Esophagus mucosa (tissue), 1 donor: ENCODE results near the gene PTPRO. TPM values are rescaled to one million over a fixed set of nuclear protein-coding genes. Genes with fewer than 3 reads are reported as not detected.

Source experiments
- ATAC-seq: fragments of 200-7000 bp; cut with Tn5 transposase; one replicate; pipeline ENCODE4 v1.9.1; 2020
- total RNA-seq: library from RNA; stranded (reverse); gene quantifications from one replicate; pipeline ENCODE4 v1.2.4, GENCODE V29; 2023
- donor health status: DM: yes; HTN: yes; CAD: no.

PTPRO gene
- total RNA-seq, 1 donor from 2014 or later, result 0.08 TPM

GRCh38 chr12:15350643-15351042, 28.3 kb downstream of the PTPRO start:
- no peak for ATAC-seq

DNA sequence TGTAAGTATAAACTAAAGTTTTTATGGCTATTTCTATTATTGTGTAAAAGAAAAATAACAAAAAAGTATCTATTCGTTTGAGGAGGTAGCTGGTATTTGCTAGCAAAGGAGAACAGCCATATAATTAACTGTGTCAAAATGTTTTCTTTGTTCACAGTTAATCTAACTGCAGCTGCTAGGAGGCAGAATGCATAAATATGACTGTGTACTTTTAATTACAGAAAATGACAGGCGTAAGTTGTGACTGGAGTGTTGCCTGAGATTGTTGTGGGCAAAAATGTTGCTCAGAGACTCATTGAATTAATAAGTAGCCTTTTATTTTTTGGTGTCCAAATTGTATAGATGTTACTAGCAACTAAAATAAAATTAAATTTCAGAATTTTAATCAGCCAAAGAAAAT, 33.5 kb downstream of the PTPRO start:
- no peak for ATAC-seq

DNA sequence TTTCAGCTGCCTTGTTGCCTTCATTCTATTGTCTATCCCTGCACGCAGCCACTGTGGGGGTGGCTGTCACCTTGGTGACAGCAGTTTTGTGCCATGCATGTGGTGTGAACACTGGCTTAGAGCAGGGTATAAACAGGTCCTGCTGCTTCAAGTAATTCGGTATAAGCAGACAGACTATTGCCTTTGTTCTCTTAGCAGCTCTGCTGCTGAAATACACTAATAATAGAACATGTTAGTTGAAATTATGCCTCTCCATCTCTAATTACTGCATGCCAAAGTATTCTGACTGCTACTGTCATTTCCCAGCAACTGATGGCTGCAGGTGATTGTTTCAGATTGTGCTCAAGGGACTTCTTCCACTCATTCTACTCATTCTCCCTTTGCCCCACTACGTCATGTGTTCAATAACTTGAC, 34.6 kb downstream of the PTPRO start:
- ATAC-seq, result no peak

GRCh38 chr12:15364221-15365160, 42.2 kb downstream of the PTPRO start:
- ATAC-seq, result no peak

DNA sequence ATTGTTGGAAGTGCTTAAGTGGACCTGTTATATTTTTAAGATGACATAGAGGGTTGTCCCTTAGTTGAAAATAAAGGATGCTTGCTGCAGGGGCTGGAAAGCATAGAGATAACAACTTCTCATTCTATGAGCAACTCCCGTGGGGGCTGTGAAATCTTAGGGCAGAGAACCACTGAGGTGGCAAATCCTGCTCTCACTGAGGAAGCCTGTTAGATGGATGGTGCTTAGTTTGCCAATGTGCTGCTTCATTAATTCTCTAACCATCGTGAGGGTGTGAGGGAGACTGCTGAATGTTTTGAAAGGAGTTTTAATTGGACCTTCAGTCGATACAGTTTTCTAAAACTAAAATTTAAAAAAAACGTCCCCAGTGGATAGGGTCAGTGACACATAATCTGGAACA, 46.5 kb downstream of the PTPRO start:
- ATAC-seq, result no peak

GRCh38 chr12:15372352-15372751, 50.0 kb downstream of the PTPRO start:
- ATAC-seq, result no peak

GRCh38 chr12:15387772-15388171, 65.5 kb downstream of the PTPRO start:
- ATAC-seq, result no peak

GRCh38 chr12:15389561-15389960, 67.3 kb downstream of the PTPRO start:
- ATAC-seq, result no peak

DNA sequence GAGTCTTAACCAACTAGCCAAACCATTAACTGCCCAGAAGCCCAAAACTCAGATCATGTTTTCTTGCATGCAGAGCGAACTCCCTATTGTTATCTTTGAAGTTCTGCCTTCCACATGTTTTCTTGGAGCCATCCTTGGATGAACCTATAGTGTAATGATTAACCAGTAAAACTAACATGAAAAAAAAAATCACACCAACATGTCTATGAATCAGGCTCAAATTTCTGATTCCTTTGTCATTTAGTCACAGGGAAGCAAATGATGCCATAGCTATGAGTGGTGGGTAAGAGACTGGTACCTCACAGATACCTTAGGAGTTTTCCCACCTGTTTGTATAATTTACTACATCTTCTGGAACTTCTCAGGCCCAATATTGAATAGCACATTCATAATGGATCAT, 70.7 kb downstream of the PTPRO start:
- no peak for ATAC-seq

GRCh38 chr12:15393995-15394394, 71.7 kb downstream of the PTPRO start:
- ATAC-seq, result no peak

DNA sequence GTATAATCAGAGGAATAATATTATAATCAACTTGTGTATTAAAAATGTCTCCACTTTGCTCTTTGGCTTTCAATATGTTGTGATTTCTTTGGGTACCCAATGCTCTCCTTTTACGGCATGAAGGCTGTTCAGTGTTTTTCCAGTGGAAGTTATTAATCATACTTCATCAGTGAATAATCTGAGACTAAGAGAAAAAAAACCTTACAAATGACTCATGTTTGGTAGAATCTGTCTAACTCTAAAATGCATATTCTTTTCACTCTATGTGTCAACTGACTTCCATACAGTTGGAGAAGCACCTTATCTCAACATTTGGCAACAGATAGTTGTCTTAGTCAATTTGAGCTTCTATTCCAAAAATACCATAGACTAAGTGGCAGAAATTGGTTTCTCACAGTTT, 82.2 kb downstream of the PTPRO start:
- no peak for ATAC-seq

DNA sequence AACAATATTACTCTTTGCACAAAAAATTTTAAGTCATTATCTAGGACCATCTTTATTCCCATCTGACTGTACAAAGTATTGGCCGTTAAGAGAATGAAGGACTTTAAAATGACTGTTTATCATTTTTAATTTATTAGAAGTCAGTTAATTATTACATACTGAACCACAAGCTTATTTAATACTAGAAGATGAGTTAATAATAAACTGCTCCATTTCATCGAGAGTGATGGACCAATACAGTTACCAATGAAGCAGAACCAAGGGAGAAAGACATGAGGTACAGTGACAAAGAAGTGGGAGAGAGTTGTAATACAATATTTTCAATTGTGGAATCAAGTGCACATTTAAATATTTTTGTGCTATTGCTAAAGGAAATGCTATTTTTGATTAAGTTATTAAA, 83.3 kb downstream of the PTPRO start:
- ATAC-seq, result no peak

DNA sequence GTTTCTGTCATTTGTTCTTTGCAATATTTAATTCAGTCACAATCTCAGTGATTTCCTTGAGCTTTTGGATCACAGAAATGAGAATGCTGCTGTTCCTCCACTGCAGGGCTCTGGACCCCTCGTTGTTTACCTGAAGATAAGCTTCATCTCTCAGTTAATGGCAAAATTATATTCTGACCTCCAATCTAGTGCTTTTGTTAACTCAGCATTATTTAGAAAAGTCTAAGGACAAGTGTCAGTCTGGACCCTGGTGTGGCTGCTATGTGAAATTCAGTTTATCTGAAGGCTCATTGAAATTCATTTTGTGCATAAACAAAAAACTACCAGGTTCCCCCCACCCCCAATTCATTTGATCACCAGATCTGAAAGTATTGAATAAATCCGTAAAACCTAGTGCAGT, 84.7 kb downstream of the PTPRO start:
- no peak for ATAC-seq

DNA sequence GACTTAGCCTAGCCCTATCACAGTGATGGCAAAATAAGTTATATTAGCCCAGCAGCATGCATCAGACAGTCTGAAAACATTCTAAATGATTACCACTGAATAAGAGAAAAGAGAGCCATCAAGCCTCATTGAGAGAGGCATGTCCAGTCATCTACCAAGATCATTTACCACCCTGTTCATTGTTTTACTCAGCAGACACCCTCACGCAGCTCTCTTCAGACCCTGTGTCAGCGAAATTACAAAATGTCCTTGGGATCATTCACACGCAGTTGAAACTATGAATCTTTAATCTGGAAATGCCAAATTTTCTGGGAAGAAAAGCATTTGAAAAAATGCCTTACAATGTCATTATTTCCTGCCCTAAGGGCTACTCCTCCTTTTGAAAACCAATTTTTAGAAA, 89.5 kb downstream of the PTPRO start:
- no peak for ATAC-seq

DNA sequence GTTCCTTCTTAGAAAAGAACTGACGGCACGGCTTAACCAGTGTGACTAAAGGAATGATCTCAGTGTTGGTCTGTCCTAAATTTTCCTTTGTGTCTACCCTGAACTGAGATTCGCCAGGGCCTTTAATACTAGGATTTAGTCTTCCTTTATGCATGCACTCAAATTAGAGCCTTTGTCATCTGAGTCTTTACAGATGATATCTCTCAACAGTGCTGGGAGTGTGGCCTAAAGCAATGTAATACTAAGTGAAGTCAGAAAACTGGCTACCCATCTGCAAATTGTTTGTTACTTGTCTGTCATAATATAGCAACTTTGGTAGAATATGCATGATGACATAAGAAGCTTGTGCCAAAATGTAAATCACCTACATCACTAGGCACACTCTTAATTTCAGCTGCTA, 95.4 kb downstream of the PTPRO start:
- no peak for ATAC-seq

DNA sequence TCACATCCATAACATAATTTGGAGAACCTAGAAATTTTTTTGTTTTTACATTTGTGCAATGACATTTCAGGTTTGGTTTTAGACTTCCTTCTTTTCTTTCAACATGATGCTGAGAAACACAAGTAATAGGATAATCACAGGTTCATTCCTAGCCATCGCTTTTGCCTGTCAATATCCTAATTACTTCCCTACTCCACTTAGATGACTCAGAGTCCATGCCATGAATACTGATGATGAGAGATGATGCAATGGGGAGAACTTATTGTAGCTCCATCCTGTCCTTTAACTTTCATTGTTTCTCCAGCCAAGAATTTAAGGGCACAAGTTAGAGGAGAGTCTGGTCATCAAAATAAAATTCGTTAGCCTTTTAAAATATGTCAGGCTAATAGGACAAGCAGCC, 101.3 kb downstream of the PTPRO start:
- ATAC-seq, result no peak

DNA sequence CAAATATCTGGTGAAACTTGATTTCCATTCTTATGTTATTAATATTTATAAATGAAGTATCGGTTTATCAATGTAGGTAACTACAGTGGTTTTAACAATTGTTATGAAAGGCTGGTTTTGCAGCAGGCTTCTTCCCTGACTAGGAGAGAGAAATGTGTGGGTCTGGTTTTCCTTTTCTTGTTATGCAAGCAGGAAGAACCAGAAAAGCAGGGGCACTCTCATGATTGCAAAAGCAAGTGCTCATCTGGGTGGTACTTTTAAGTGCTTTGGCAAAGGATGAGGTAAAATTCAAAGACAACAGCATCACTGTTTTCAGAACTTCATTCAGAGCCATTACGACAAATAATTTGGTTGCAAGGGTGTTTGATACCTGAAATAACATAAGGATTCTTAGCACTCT, 105.6 kb downstream of the PTPRO start:
- ATAC-seq, result no peak

- no peak for ATAC-seq
Observed at GRCh38 chr12:15428632-15429031, 106.3 kb downstream of the PTPRO start.

DNA sequence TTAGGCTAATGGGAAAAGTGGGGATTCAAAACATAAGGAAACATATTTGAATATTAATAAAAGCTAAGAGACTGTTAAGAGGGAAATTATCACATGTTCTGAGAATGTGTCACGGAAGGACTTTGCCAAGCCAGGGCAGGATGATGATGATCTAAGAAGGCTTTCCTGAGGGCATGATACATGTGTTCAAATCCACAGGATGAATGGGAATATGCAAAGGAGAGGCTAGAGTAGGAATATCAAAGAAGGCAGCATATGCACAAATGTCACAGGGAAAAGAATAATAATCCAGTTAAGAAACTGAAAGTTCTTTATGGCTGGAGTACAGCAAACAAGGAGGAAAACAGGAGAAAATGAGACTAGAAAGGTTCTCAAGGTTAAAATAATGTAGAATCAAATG, 107.0 kb downstream of the PTPRO start:
- no peak for ATAC-seq

GRCh38 chr12:15435597-15435996, 113.3 kb downstream of the PTPRO start:
- ATAC-seq, result no peak

DNA sequence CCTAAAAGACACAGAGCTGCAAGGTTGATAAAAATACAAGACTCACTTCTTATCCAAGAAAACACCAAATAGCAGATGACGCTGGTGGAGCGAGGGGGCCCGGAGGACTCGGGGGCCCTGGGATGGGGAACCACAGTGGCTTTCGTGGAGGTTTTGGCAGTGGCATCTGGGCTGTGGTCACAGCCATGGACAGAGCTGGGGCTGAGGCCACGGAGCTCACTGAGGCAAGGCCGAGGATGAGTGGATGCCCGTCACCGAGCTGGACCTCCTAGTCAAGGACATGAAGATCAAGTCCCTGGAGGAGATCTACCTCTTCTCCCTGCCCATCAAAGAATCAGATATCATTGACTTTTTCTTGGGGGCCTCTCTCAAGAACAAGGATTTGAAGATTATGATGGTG, 117.2 kb downstream of the PTPRO start:
- no peak for ATAC-seq

DNA sequence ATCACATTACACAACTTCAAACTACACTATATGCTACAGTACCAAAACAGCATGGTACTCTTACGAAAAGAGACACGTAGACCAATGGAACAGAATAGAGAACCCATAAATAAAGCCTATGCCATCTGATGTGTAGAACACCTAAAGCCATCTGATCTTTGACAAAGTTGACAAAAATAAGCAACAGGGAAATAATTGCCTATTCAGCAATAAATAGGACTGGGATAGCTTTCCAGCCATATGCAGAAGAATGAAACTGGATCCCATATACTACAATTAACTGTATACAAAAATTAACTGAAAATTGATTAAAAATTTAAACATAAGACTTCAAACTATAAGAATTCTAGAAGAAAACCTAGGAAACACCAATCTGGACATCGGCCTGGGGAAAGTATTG, 120.7 kb downstream of the PTPRO start:
- no peak for ATAC-seq

DNA sequence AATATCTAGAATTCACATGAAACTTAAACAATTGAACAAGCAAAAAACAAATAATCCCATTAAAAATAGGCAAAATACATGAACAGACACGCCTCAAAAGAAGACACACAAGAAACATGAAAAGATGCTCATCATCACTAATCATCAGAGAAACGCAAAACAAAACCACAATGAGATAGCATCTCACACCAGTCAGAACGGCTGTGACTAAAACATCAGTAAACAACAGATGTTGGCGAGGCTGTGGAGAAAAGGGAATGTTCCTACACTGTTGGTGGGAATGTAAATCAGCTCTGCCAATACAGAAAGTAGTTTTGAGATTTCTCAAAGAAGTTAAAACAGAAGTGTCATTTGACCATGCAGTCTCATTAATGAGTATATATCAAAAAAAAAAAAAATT, 121.3 kb downstream of the PTPRO start:
- ATAC-seq, result no peak

DNA sequence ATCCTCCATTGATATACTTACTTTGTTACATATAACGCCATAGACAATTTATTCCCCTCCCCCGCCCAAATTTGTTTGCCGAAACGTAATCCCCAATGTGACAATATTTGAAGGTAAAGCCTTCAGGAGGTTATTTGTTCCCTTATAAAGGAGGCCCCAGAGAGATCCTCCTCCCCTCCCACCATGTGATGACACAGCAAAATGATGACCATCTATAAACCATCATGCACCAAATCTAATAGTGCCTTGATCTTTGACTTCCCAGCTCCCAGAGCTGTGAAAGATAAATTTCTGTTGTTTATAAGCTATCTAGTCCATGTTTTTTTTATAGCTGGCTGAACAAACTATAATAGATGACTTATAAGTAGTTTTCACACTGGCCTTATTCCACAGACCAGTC, 122.2 kb downstream of the PTPRO start:
- ATAC-seq, result no peak

DNA sequence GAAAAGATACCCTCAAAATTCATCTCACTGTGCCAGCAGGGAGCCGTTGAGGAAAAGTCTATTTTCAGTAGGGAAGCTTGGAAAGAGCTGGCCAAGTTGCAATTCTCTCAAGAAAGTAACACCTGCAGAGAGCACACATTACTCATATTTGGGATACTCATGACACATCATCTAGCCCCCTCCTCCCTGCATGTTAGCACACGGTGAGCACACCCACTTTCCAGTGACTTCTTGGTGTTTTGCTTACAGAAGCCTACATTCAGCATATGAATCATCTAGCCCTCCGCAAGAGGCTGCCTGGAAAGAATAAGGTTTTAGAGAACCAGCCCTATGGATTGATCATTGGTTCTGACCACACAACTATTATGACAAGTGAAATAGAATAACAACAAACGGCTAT, 124.5 kb downstream of the PTPRO start:
- peak; percentile 59 for ATAC-seq
